AG08396 (cell line): ENCODE measurements around the gene FAH.

ENCODE experiments used
- DNase-seq: peaks from one replicate; pipeline ENCODE4 v3.0.0; 2012; ENCODE audit warnings: low spot score, mixed read lengths

FAH gene

GRCh38 chr15:80199869-80200268 lies 47.1 kb downstream of the FAH start:
- DNase-seq, result no peak

DNA sequence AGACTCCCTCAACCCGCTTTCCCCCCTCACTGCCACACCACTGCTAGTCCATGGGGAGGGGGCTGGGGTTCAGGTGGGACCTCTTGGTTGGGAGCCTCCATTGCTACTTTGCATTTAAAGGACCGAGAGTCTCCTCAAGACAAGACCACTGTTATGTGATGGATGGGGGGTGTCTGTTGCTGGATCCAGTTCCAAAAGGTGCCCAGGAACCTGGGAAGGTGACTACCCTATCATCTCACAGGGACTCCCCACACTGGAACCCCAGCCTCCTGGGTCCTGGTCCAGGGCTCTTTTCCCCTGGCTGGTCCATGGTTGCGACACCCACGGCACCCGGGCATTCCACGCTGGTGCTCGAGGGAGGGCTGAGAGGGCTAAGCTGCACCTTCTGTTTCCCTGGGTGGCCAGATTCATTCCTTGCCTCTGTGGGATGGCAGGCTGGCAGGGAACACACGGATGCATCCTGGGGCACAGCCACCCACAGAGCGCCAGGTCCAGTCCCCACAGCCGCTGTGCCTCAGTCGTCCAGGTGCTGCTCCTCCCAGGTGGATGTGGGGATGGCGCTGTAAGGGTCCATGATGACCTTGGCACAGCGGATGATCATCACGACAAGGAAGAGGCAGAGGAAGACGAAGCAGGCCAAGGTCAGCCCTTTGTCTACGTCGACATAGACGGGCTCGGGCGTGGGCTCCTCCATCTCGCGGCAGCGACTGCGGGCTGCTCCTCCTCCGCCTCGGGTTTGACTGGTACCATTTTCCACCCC lies 48.6 kb downstream of the FAH start:
- DNase-seq, result no peak

DNA sequence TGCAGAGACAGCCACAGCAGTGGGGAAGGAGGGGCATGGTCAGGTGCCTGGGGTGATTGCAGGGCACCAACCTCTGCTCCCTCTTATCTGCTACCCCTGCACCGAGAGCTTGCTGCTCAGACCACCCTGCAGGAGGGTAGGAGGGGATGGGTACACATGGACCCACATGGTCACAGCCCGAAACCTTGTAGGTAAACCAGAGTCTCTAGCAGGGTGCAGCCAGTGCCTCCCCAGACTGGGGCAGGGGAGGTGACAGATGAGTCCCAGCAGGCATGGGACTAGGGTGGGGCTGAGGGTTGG lies 49.2 kb downstream of the FAH start:
- DNase-seq, result no peak

GRCh38 chr15:80202641-80203360 lies 50.0 kb downstream of the FAH start:
- no peak for DNase-seq

- DNase-seq, result no peak
Observed at GRCh38 chr15:80203361-80203885, 50.6 kb downstream of the FAH start.

DNA sequence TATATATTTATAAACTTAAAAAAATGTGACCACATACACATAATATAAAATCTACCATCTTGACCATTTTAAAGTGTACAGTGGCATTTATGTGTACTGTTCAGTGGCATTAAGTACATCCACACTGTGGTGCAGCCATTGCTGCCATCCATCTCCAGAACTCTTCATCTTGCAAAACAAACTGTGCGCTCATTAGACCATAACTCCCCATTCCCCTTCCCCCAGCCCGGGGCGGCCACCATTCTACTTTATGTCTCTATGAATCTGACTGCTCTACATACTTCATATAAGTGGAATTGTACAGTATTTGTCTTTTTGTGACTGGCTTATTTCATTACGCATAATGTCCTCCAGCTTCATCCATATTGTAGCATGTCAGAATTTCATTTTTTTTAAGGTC lies 51.4 kb downstream of the FAH start:
- DNase-seq, result no peak

DNA sequence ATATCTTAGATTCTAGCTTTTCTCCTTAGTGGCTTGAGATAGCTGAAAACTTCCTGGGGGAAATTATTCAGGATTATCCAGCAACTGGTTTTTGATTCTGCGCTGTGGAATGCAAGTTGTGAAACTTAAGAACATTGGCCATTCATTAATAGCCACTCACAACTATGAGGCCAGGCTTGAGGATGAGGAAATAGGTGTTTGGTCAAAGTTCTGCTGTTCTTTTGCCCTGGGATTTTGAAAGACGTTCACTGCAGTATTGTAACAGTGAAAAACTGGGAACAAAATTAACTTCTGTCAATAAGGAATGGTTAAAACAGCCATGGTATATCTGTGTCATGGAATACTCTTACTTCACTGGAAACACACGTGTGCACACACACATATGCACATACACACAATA lies 55.1 kb downstream of the FAH start:
- DNase-seq, result no peak

DNA sequence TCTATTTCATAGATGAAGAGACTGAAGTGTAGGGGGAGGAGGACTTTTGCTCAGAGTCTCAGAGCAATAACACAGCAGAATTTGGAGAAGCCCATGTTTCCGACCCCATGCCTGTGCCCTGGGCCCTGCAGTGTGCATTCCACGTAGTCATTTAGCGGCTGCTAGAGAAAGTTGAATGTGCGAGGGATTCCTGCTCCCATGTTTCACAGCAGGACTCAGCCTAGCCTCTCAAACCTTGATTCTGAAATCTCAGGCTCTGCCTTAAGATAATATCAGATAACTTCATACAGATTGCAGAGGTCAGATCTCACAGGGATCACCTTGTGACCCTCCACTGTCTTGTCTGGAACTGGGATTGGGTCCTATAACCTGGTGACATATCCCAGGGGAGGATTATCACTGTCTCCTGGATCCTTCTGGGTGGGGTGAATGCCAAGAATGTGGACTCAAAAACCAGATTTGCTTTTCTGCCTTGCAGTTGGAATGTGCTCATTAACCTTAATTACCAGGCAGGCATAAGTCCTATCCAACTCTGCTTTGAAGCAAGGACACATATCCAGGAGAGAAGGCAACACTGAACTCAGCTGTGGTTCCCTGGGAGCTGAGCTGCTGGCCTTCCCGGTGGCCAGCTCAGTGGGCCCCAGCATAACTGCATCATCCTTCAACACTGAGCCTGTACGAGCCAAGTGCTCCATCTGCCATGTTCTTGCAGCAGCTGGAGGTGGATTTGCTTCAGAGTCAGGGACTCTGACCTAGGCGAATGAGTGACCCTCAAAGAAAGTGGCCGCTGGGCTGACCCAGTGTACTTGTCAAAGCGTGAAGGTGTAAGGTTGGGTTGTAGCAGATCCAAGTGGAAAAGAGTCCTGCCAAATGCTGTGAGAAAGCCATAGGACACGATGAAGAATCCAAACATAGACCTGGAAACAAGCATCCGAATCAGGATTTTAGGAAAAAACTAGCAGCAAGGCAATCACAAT lies 56.2 kb downstream of the FAH start:
- DNase-seq, result no peak

GRCh38 chr15:80210611-80211573 lies 58.1 kb downstream of the FAH start:
- no peak for DNase-seq

DNA sequence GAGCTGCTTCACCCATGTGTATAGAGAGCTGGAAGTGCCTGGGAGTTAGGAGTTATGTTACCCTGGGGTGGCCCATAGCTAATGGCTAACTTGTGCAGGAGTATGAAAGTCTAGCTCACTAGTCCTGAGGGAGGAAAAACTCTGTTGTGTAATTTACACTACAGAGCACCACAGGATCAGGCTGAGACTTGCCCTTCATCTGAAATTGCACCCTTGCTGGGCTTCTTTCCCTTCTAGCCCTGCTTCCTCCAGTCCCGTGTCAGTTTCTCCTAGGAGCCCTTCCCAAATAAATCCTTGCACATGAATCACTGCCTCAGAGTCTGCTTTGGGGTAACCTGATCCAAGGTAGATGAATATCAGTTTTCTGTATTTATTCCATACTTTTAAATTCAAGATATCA lies 59.2 kb downstream of the FAH start:
- no peak for DNase-seq

DNA sequence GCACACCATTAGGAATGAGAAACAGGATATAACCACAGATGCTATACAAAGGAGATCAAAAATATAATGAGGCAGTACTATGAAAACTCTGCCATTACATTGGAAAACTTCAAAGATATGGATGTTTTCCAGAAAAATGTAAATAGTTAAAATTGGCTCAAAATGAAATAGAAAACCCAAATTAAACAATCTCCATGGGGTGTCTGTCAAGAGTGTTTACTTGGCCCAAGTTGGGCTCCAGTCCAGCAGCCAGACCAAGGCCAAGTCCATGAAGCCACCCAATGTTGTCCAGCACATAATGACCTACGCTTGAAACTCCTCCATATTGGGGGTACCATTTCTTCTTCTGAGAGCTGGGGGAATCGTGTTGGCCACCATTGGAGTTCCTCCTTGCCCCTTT lies 62.1 kb downstream of the FAH start:
- DNase-seq, result no peak

- DNase-seq, result no peak
Observed at GRCh38 chr15:80216141-80216540, 63.3 kb downstream of the FAH start.

GRCh38 chr15:80216911-80217310 lies 64.1 kb downstream of the FAH start:
- DNase-seq, result no peak

- DNase-seq, result no peak
Observed at GRCh38 chr15:80217327-80217900, 64.6 kb downstream of the FAH start.

- DNase-seq, result no peak
Observed at GRCh38 chr15:80219955-80220354, 67.2 kb downstream of the FAH start.

- DNase-seq, result peak; percentile 23
Observed at GRCh38 chr15:80228959-80229610, 76.3 kb downstream of the FAH start.

GRCh38 chr15:80231371-80231770 lies 78.6 kb downstream of the FAH start:
- no peak for DNase-seq

- DNase-seq, result no peak
Observed at GRCh38 chr15:80233581-80233980, 80.8 kb downstream of the FAH start.

DNA sequence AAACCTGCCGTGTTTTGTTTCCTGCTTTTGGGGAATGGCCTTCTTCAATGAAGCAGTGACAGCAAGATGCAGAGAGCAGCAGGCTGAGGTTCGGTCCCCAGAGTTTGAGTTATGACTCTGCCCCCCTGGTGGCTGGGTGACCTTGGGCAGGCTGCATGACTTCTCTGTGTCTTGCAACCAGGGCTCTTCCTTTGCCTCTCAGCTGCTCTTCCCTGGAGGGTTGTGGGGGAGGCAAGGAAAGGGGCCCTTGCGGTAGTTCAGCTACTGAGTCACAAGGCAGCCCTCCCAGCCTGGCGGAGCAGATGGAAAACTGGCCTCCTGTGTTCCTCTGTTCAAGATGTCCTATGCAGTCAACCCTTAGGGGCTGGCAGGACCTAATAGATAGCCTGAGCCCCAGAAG lies 82.1 kb downstream of the FAH start:
- DNase-seq, result peak; percentile 48
